ES-I3 (cell line): ENCODE data around the gene SURF1.
A peak's percentile ranks its signal among the peaks of the same experiment; 100 is the strongest.

Experiments
- H3K36me3 ChIP-seq: 2 replicates; pipeline ENCODE4 v1.6.1; 2013; ENCODE audit warnings: mild to moderate bottlenecking, low read length, control low read depth, moderate library complexity; ENCODE audit not compliant: insufficient read depth
- H3K4me1 ChIP-seq: 2 replicates; pipeline ENCODE4 v1.6.1; 2013; ENCODE audit warnings: mild to moderate bottlenecking, control low read depth, low read length; ENCODE audit not compliant: insufficient read depth
- H3K9ac ChIP-seq: 2 replicates; pipeline ENCODE4 v1.6.1; 2013; ENCODE audit warnings: low read depth, mild to moderate bottlenecking, low read length, moderate library complexity
- H3K9me3 ChIP-seq: 2 replicates; pipeline ENCODE4 v1.6.1; 2013; ENCODE audit warnings: mild to moderate bottlenecking, low read length, moderate library complexity; ENCODE audit not compliant: control insufficient read depth, insufficient read depth

The SURF1 gene

GRCh38 chr9:133348718-133349573, 7.3 kb downstream of the SURF1 start:
- Histone ChIP-seq H3K9me3 (no peaks in the 10 kb centered on the region), H3K36me3 (peaks cover 39% of the 10 kb centered on the region), H3K9ac (peak overlapping the region; percentile 100), H3K4me1 (peaks cover 4% of the 10 kb centered on the region; the same call in 1 of the 2 replicates)

- Histone ChIP-seq H3K9me3 (no peaks in the 10 kb centered on the region), H3K36me3 (peaks cover 41% of the 10 kb centered on the region), H3K4me1 (peaks cover 4% of the 10 kb centered on the region; the same call in 1 of the 2 replicates), H3K9ac (peak within 1 kb of the TSS; percentile 100)
Observed at GRCh38 chr9:133347985-133348717, 8.1 kb downstream of the SURF1 start, which contains the start of the genes MED22 and RPL7A. TSS of gene MED22 (minus strand) at chr9:133348131. CDS start at chr9:133346662, 1,469 bp downstream. TSS of gene RPL7A (plus strand) at chr9:133348218. CDS start at chr9:133348244, 26 bp downstream.

GRCh38 chr9:133347515-133347984, 8.7 kb downstream of the SURF1 start:
- H3K9ac ChIP-seq: peak overlapping the region; percentile 100
- H3K36me3 ChIP-seq: peaks cover 45% of the 10 kb centered on the region
- H3K9me3 ChIP-seq: no peaks in the 10 kb centered on the region
- H3K4me1 ChIP-seq: peaks cover 4% of the 10 kb centered on the region; the same call in 1 of the 2 replicates

GRCh38 chr9:133346021-133346785, 10.1 kb downstream of the SURF1 start:
- peak overlapping the region; percentile 100 for H3K9ac ChIP-seq
- no peaks in the 10 kb centered on the region for H3K9me3 ChIP-seq
- H3K4me1 ChIP-seq: peaks cover 4% of the 10 kb centered on the region; the same call in 1 of the 2 replicates
- peaks cover 41% of the 10 kb centered on the region for H3K36me3 ChIP-seq

- H3K36me3 ChIP-seq: peaks cover 37% of the 10 kb centered on the region
Observed at GRCh38 chr9:133345596-133345995, 10.7 kb downstream of the SURF1 start.

GRCh38 chr9:133344979-133345378, 11.3 kb downstream of the SURF1 start:
- Histone ChIP-seq H3K36me3 (peaks cover 33% of the 10 kb centered on the region), H3K9ac (no peak overlapping the region), H3K9me3 (no peaks in the 10 kb centered on the region), H3K4me1 (peaks cover 4% of the 10 kb centered on the region; the same call in 1 of the 2 replicates)

More at GRCh38 chr9:133345596-133345995, 10.7 kb downstream of the SURF1 start:
- Histone ChIP-seq H3K4me1 (peaks cover 4% of the 10 kb centered on the region; the same call in 1 of the 2 replicates), H3K9ac (no peak overlapping the region), H3K9me3 (no peaks in the 10 kb centered on the region)

GRCh38 chr9:133344071-133344470, 12.2 kb downstream of the SURF1 start:
- H3K4me1 ChIP-seq: peaks cover 4% of the 10 kb centered on the region; the same call in 1 of the 2 replicates
- no peaks in the 10 kb centered on the region for H3K9me3 ChIP-seq
- no peak overlapping the region for H3K9ac ChIP-seq
- H3K36me3 ChIP-seq: peaks cover 31% of the 10 kb centered on the region

- peaks cover 4% of the 10 kb centered on the region; the same call in 1 of the 2 replicates for H3K4me1 ChIP-seq
- H3K36me3 ChIP-seq: peaks cover 29% of the 10 kb centered on the region
- H3K9ac ChIP-seq: no peak overlapping the region
Observed at GRCh38 chr9:133342570-133342969, 13.7 kb downstream of the SURF1 start.

GRCh38 chr9:133342069-133342406, 14.2 kb downstream of the SURF1 start:
- H3K36me3 ChIP-seq: peaks cover 29% of the 10 kb centered on the region
- H3K9ac ChIP-seq: no peak overlapping the region
- H3K4me1 ChIP-seq: peaks cover 4% of the 10 kb centered on the region; the same call in 1 of the 2 replicates
- H3K9me3 ChIP-seq: no peaks in the 10 kb centered on the region

More at GRCh38 chr9:133342570-133342969, 13.7 kb downstream of the SURF1 start:
- H3K9me3 ChIP-seq: no peaks in the 10 kb centered on the region

- H3K4me1 ChIP-seq: peaks cover 3% of the 10 kb centered on the region; the same call in 1 of the 2 replicates
- H3K36me3 ChIP-seq: peaks cover 29% of the 10 kb centered on the region
- H3K9me3 ChIP-seq: no peaks in the 10 kb centered on the region
- no peak overlapping the region for H3K9ac ChIP-seq
Observed at GRCh38 chr9:133341369-133342068, 14.8 kb downstream of the SURF1 start.

GRCh38 chr9:133340916-133341315, 15.4 kb downstream of the SURF1 start:
- Histone ChIP-seq H3K9ac (no peak overlapping the region), H3K4me1 (no peaks in the 10 kb centered on the region), H3K36me3 (peaks cover 29% of the 10 kb centered on the region), H3K9me3 (no peaks in the 10 kb centered on the region)

GRCh38 chr9:133340256-133340655, 16.0 kb downstream of the SURF1 start:
- H3K4me1 ChIP-seq: no peaks in the 10 kb centered on the region
- no peaks in the 10 kb centered on the region for H3K9me3 ChIP-seq
- no peak overlapping the region for H3K9ac ChIP-seq
- peaks cover 23% of the 10 kb centered on the region for H3K36me3 ChIP-seq

GRCh38 chr9:133339641-133340040, 16.6 kb downstream of the SURF1 start:
- no peak overlapping the region for H3K9ac ChIP-seq
- H3K9me3 ChIP-seq: no peaks in the 10 kb centered on the region
- peaks cover 22% of the 10 kb centered on the region for H3K36me3 ChIP-seq
- H3K4me1 ChIP-seq: peaks cover 2% of the 10 kb centered on the region; the same call in 1 of the 2 replicates
